NB4 (cell line): Measurements from ENCODE around the gene DNHD1.

ENCODE experiments used
- DNase-seq: peaks from one replicate; pipeline ENCODE4 v3.0.0; 2010; ENCODE audit warnings: low read depth
- H3K4me3 ChIP-seq: one replicate; pipeline ENCODE4 v1.5.1; 2011; ENCODE audit warnings: mild to moderate bottlenecking, low read depth, low read length, moderate library complexity
- CTCF ChIP-seq: IDR thresholded peaks from one replicate; pipeline ENCODE4 v1.5.1; 2012; ENCODE audit warnings: low read depth, low read length
- MAX ChIP-seq: IDR thresholded peaks from 2 replicates; pipeline ENCODE4 v1.6.1; 2011; ENCODE audit warnings: low read depth, low read length
- MYC ChIP-seq: IDR thresholded peaks from 2 replicates; pipeline ENCODE4 v1.6.1; 2011; ENCODE audit warnings: low read depth, low read length
- POLR2A ChIP-seq: IDR thresholded peaks from 2 replicates; pipeline ENCODE4 v1.6.1; 2011; ENCODE audit warnings: mild to moderate bottlenecking; ENCODE audit not compliant: insufficient read length; ENCODE audit errors: extremely low read depth

DNHD1 gene

DNA sequence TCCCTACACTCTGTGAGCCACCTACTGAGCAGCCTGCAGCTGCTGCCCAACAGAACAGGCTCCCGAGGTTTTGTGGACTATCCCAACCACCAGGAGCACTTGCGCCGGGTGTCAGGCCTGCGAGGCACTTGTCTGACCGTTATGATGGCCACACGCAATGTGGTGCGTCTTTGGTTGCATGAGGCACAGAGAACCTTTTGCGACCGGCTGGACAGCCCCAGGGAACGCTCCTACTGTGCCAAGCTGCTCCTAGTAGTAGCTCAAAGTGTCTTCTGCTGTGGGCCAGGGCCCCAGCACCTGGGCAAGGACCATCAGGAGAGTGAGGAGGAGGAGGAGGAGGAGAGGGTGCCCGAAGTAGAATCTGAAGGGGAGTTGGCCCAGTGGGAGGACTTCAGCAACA, 60.0 kb downstream of the DNHD1 start:
- TF ChIP-seq CTCF (no peak), POLR2A (no peak), MYC (no peak), MAX (no peak)
- DNase-seq = no peak
- H3K4me3 ChIP-seq = no peak overlapping the region

DNA sequence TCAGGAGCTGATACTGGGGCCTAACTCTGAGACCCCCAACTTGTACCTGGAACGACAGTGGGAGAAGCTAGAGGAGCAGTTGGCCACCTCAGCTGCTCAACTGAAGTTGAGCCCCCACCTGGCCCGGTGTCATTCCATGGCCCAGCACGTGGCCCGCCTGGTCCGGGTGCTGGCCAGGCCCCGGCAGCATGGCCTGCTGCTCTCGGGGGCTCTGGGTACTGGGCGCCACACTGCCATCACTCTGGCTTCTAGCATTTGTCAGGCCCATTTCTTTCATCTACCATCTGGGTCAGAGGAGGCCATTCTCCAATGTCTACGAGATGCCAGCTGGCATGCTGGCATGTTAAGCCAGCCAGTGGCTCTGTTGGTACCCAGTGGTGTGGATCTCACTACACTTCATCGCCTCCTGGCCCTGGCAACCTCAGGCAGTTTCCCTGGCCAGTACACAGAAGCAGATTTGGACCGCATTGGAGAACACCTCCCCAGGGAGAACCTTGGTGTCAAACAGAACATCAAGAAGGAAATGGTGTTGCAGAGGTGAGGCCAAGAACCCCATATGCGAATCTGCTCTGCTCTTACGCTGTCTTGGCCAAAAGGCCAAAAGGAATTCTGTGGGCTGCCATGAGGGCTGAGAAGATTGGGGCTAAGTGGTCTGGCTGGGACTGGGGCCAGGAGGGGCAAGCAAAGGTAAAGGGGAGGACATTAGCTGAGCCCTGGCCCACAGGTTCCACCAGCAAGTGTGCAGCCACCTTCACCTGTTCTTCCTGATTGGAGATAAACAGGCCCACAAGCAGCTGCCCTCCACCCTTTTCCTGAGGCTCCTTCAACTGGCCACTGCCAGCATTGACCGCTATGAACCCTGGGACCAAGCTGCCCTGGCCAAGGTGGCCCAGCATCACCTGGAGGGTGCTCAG, 60.9 kb downstream of the DNHD1 start:
- DNase-seq = no peak
- no peak for TF ChIP-seq CTCF
- no peak for TF ChIP-seq POLR2A
- no peak for TF ChIP-seq MYC
- no peak for TF ChIP-seq MAX
- H3K4me3 ChIP-seq = no peak overlapping the region

DNA sequence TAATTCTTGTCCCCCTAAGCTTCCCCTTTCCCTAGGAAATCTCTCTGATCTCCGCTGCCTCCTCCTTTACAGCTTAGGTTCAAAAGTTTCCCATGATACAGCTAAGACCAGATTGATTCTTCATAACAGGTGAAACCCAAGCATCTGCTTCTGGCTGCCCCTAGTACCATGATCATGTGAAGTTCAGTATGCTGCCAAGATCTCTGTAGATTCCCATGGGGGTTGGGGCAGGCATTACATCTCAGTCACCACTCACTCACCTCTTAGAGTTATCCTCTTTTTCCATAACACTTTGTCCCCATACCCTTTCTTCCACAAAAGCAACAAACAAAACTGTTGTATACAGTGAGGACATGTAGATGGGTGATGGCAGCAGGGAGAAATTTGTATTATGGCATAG, 62.3 kb downstream of the DNHD1 start:
- TF ChIP-seq MAX = no peak
- TF ChIP-seq POLR2A = no peak
- no peak for TF ChIP-seq CTCF
- TF ChIP-seq MYC = no peak
- no peak for DNase-seq

GRCh38 chr11:6561288-6561687, 64.2 kb downstream of the DNHD1 start:
- TF ChIP-seq MAX = no peak
- no peak for TF ChIP-seq POLR2A
- TF ChIP-seq CTCF = no peak
- no peak for TF ChIP-seq MYC
- no peak overlapping the region for H3K4me3 ChIP-seq
- DNase-seq = no peak

More for the DNA sequence above, 62.3 kb downstream of the DNHD1 start:
- no peak overlapping the region for H3K4me3 ChIP-seq

GRCh38 chr11:6563121-6563619, 66.1 kb downstream of the DNHD1 start:
- TF ChIP-seq MAX (no peak), POLR2A (no peak), CTCF (no peak), MYC (no peak)
- DNase-seq = no peak
- no peak overlapping the region for H3K4me3 ChIP-seq
